OCI-LY7 (cell line): ENCODE measurements around the gene TRIM59.

Experiments
- CTCF ChIP-seq: fragments of 200-600 bp; sonication (generic); conservative IDR thresholded peaks from 2 replicates; pipeline ENCODE4 v1.5.1; 2014; ENCODE audit warnings: mild to moderate bottlenecking, antibody characterized with exemption, low read length, moderate library complexity, mixed read lengths
- EZH2phosphoT487 ChIP-seq: fragments of 200-600 bp; sonication (generic); IDR thresholded peaks from 2 replicates; pipeline ENCODE4 v1.6.1; 2018; ENCODE audit warnings: low read depth, borderline replicate concordance, mild to moderate bottlenecking, mixed run types, antibody characterized with exemption, low read length, moderate library complexity, mixed read lengths

DNA sequence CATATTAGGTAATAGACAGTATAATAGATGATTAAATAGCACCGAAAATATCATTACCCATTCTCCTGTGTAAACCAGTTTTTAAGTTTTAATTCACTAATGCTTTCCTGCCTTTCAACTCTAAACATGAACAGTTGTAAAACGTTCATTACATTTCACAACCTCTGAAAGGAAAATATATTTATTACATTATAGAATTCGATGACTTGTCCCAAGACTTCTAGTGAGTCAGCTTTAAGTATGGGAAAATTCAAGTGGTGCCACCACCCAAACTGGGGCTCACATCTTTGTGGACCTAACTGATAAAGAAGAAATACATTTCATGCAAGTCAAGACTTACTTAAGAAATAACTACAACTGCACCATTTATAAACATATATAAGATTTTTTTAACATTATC, 2.0 kb downstream of the TRIM59 start:
- TF ChIP-seq CTCF (no peak), EZH2phosphoT487 (no peak)
